Transverse colon (tissue), 4 donors: ENCODE results near the gene EIF1. TPM values are rescaled to one million over a fixed set of nuclear protein-coding genes. Genes with fewer than 3 reads are reported as not detected.
A peak's percentile ranks its signal among the peaks of the same experiment; 100 is the strongest.

Experiments used
- DNase-seq: peaks from one replicate; pipeline ENCODE4 v3.0.0-alpha.2; 2019
- H3K27ac ChIP-seq, 4 donors: fragments of 200-600 bp; sonication (generic); 2 replicates each; pipeline ENCODE4 v1.5.1; 2016 to 2018; ENCODE audit warnings: inconsistent platforms in 4 of 4
- H3K27me3 ChIP-seq: fragments of 200-600 bp; sonication (generic); 2 replicates; pipeline ENCODE4 v1.5.1; 2017; ENCODE audit warnings: inconsistent platforms
- H3K36me3 ChIP-seq, 4 donors: fragments of 200-600 bp; sonication (generic); 2 replicates each; pipeline ENCODE4 v1.5.1; 2017 to 2019; ENCODE audit warnings: inconsistent platforms in 4 of 4
- H3K4me1 ChIP-seq, 4 donors: fragments of 200-600 bp; sonication (generic); 2 replicates each; pipeline ENCODE4 v1.5.1; 2017 to 2020; ENCODE audit warnings: inconsistent platforms in 4 of 4
- H3K4me3 ChIP-seq, 4 donors: fragments of 200-600 bp; sonication (generic); 1 replicate in 1 of 4; 2 replicates in 3 of 4; pipeline versions ENCODE4 v1.5.1 to v1.6.1; 2017 to 2019; ENCODE audit warnings: inconsistent platforms in 4 of 4
- H3K9me3 ChIP-seq, 2 donors: fragments of 200-600 bp; sonication (generic); 2 replicates each; pipeline ENCODE4 v1.5.1; 2017 to 2019; ENCODE audit warnings: inconsistent platforms in 2 of 2
- EP300 ChIP-seq: sonication (generic); formaldehyde crosslinking; IDR thresholded peaks from one replicate; pipeline ENCODE4 v1.6.1; 2017; ENCODE audit warnings: antibody characterized with exemption, low read depth
- POLR2A ChIP-seq: fragments of 450-650 bp; IDR thresholded peaks from one replicate; pipeline ENCODE4 v1.6.1; 2016; ENCODE audit warnings: antibody characterized with exemption, mild to moderate bottlenecking, moderate library complexity
- POLR2AphosphoS5 ChIP-seq, 3 donors: sonication (generic); formaldehyde crosslinking; IDR thresholded peaks; one replicate each; pipeline ENCODE4 v1.6.1; 2016; ENCODE audit warnings: antibody characterized with exemption in 3 of 3
- WGBS, 2 donors: methylation state at CpG; one replicate each; pipeline ENCODE4 v1.1.5; 2018; ENCODE audit warnings: low coverage in 1 of 2; 5-methylcytosine and 5-hydroxymethylcytosine counted together
- in situ Hi-C, 4 donors: fragments of 200-750 bp; cut with MboI; loops; one replicate each; pipeline versions ENCODE4 v1.15.0 to v1.15.1; 2017; ENCODE audit warnings: low sequenced_read_pairs in 3 of 4, low pct_ligation_motif_present in 1 of 4, low pct_unique_long_range_greater_than_20kb in 1 of 4
- intact Hi-C: fragments of 100-400 bp; cut with DNase I; formaldehyde crosslinking; loops from one replicate; pipeline ENCODE4 v1.15.1; 2023; ENCODE audit warnings: low total_unique reads
- total RNA-seq, 4 donors: library from RNA; depleted of rRNA; stranded (reverse); fragments of >200 nt; gene quantifications; one replicate each; pipeline ENCODE4 v1.1.0, GENCODE V29; 2016
- TF ChIP-seq, protein P1 (sequence below), 5 experiments: fragments of 200-600 bp in 3 of 5; fragments of 450-650 bp in 2 of 5; sonication (generic) in 3 of 5; IDR thresholded peaks; 1 replicate in 2 of 5; 2 replicates in 3 of 5; pipeline ENCODE4 v1.5.1; 2016 to 2017; ENCODE audit warnings: antibody characterized with exemption in 5 of 5, inconsistent platforms in 3 of 5, mild to moderate bottlenecking in 2 of 5, moderate library complexity in 1 of 5

The EIF1 gene
- total RNA-seq, 4 donors from 2014 or later = 93.3 to 520 (median 241) TPM

- Histone ChIP-seq H3K9me3 (no peaks in the 10 kb centered on the region), H3K36me3 (peaks cover 0 to 47% (median 26%) of the 10 kb centered on the region in 4 donors), H3K27me3 (no peaks in the 10 kb centered on the region), H3K4me3 (peak overlapping the region in 2 of 4 donors; percentile 70 to 90), H3K4me1 (peaks cover 17 to 35% (median 21%) of the 10 kb centered on the region in 4 donors), H3K27ac (peak overlapping the region; percentile 97 to 100 (median 98))
- intact Hi-C loops (no loop called here), in situ Hi-C loops (no loop called here)
- no peak for DNase-seq
- 51 to 62% methylated on average over 2 of the region's 2 CpGs for WGBS, 2 donors
- no peak for TF ChIP-seq POLR2AphosphoS5 (IDR thresholded peaks at IDR 0.05)
- TF ChIP-seq, protein P1, sequence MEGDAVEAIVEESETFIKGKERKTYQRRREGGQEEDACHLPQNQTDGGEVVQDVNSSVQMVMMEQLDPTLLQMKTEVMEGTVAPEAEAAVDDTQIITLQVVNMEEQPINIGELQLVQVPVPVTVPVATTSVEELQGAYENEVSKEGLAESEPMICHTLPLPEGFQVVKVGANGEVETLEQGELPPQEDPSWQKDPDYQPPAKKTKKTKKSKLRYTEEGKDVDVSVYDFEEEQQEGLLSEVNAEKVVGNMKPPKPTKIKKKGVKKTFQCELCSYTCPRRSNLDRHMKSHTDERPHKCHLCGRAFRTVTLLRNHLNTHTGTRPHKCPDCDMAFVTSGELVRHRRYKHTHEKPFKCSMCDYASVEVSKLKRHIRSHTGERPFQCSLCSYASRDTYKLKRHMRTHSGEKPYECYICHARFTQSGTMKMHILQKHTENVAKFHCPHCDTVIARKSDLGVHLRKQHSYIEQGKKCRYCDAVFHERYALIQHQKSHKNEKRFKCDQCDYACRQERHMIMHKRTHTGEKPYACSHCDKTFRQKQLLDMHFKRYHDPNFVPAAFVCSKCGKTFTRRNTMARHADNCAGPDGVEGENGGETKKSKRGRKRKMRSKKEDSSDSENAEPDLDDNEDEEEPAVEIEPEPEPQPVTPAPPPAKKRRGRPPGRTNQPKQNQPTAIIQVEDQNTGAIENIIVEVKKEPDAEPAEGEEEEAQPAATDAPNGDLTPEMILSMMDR (IDR thresholded peaks at IDR 0.05) = no peak
- TF ChIP-seq POLR2A = no peak
- no peak for TF ChIP-seq EP300
Measured at GRCh38 chr17:41690497-41690896, 1.8 kb downstream of the EIF1 start.

- no peak for DNase-seq
- Histone ChIP-seq H3K4me1 (peaks cover 19 to 42% (median 27%) of the 10 kb centered on the region in 4 donors), H3K4me3 (peak overlapping the region in 1 of 4 donors; percentile 70), H3K27ac (peak overlapping the region; percentile 97 to 100 (median 98)), H3K9me3 (no peaks in the 10 kb centered on the region), H3K36me3 (peaks cover 0 to 47% (median 26%) of the 10 kb centered on the region in 4 donors), H3K27me3 (no peaks in the 10 kb centered on the region)
- TF ChIP-seq, protein P1 (IDR thresholded peaks at IDR 0.05) = no peak
- TF ChIP-seq POLR2AphosphoS5 (IDR thresholded peaks at IDR 0.05) (peak in 1 of 3 donors; percentile 7), POLR2A (no peak), EP300 (no peak)
- WGBS, 2 donors = 33 to 72% methylated on average over 1 to 10 of the region's 10 CpGs
- in situ Hi-C loops = no loop called here
- intact Hi-C loops = no loop called here
Measured at GRCh38 chr17:41691031-41691777, 2.5 kb downstream of the EIF1 start.

DNA sequence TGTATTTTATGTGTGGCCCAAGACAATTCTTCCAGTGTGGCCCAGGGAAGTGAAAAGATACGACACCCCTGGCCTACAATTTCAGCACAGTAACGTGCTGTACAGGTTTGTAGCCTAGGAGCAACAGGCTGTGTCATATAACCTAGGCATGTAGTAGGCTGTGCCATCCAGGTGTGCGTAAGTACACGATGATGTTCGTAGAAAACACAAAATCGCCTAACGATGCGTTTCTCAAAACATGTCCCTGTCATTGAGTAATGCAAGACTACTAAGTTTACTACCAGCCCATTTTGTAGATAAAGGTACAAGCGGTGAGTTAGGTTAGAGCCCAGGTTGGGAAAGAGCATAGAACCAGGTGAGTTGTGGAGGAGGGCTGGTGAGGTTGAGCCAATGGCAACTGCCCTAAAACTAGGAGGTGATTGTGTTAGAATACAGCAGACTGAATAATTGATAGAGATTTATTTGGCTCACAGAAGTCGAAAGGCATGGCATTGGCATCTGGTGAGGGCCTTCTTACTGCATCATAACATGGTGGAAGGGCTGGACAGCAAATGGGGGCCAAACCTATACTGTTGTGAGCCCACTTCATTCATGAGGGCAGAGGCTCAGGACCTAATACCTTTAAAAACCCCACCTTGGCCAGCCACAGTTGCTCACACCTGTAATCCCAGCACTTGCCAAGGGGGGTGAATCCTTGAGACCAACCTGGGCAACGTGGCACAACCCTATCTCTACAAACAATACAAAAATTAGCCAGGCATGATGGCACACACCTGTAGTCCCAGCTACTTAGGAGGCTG lies 4.2 kb downstream of the EIF1 start:
- WGBS, 2 donors = 87 to 98% methylated on average over 7 to 11 of the region's 11 CpGs
- Histone ChIP-seq H3K27me3 (no peaks in the 10 kb centered on the region), H3K4me3 (no peak overlapping the region), H3K4me1 (peaks cover 22 to 53% (median 39%) of the 10 kb centered on the region in 4 donors), H3K36me3 (peaks cover 0 to 47% (median 26%) of the 10 kb centered on the region in 4 donors), H3K27ac (no peak overlapping the region), H3K9me3 (no peaks in the 10 kb centered on the region)
- TF ChIP-seq POLR2AphosphoS5 (IDR thresholded peaks at IDR 0.05) = peak in 2 of 3 donors; percentile 8 to 23
- no peak for TF ChIP-seq EP300
- TF ChIP-seq, protein P1 (IDR thresholded peaks at IDR 0.05) = no peak
- no peak for TF ChIP-seq POLR2A
- in situ Hi-C loops (no loop called here), intact Hi-C loops (no loop called here)
- no peak for DNase-seq

DNA sequence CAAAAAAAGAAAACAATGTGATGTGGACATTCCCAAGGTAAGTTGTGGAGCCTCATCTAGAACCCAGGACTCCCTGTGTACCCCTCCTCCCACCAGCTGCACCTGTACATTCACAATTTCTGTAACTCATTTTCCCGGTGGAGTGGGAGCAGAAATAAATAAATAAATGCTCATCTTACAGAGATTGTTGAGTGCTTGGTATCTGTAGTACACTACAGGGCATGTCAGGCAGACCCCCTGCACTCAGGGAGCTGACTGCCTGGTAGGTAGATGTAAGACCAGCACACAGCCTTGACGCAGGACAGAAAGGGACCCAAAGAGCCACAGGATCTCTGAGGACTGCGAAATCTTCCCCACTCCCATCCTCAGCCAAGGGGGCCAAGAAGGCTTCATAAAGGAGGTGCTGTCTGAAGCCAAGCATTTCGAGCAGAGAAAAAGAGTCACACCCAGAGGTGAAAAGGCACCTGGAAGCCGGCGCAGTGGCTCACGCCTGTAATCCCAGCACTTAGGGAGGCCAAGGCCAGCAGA lies 6.5 kb downstream of the EIF1 start:
- WGBS, 2 donors = 87% methylated on average over 7 of the region's 7 CpGs; no CpG with 5 or more reads in 1 of the 2 donors
- Histone ChIP-seq H3K9me3 (no peaks in the 10 kb centered on the region), H3K36me3 (peaks cover 0 to 40% (median 21%) of the 10 kb centered on the region in 4 donors), H3K27ac (peak overlapping the region in 3 of 4 donors; percentile 58 to 69 (median 62)), H3K4me3 (no peak overlapping the region), H3K4me1 (peaks cover 21 to 44% (median 32%) of the 10 kb centered on the region in 4 donors), H3K27me3 (no peaks in the 10 kb centered on the region)
- no peak for TF ChIP-seq POLR2A
- TF ChIP-seq EP300 = no peak
- TF ChIP-seq, protein P1 (IDR thresholded peaks at IDR 0.05) = no peak
- TF ChIP-seq POLR2AphosphoS5 (IDR thresholded peaks at IDR 0.05) = no peak
- intact Hi-C loops = no loop called here
- in situ Hi-C loops = no loop called here
- no peak for DNase-seq
